Panc1 (cell line): Measurements from ENCODE around the gene PIGR. TPM values are rescaled to one million over a fixed set of nuclear protein-coding genes. Genes with fewer than 3 reads are reported as not detected.

ENCODE experiments used
- ATAC-seq: fragments of 200-7000 bp; cut with Tn5 transposase; 2 replicates; pipeline ENCODE4 v1.9.1; 2020; ENCODE audit warnings: mild to moderate bottlenecking, moderate library complexity
- BruUV-seq: library from RNA; stranded (reverse); fragments of 400-500 nt; replicated peaks from 2 replicates; lab custom pipeline; 2021; lab: Mats Ljungman, UMichigan
- CTCF ChIA-PET: fragments of 300-600 bp; sonication (Branson Sonifier 250); formaldehyde crosslinking; loops from one replicate; lab custom pipeline; 2022; ENCODE audit warnings: antibody characterized with exemption; lab: Charles Lee
- POLR2A ChIA-PET: fragments of 300-600 bp; sonication (Branson Sonifier 250); formaldehyde crosslinking; loops from one replicate; lab custom pipeline; 2022; ENCODE audit warnings: antibody characterized with exemption; lab: Charles Lee
- DNase-seq: peaks from one replicate; pipeline ENCODE4 v3.0.0-alpha.2; 2010; ENCODE audit warnings: low read depth, low spot score
- H3K27ac ChIP-seq: 2 replicates; pipeline ENCODE4 v1.5.1; 2011; ENCODE audit warnings: mild to moderate bottlenecking, low read length, inconsistent platforms
- H3K27me3 ChIP-seq: fragments of 200-500 bp; sonication (Bioruptor generic); 2 replicates; pipeline ENCODE4 v1.6.0; 2014; ENCODE audit warnings: low read length, inconsistent platforms; ENCODE audit not compliant: control insufficient read depth, insufficient read depth
- H3K36me3 ChIP-seq: fragments of 200-500 bp; sonication (Bioruptor generic); 2 replicates; pipeline ENCODE4 v1.5.1; 2014; ENCODE audit warnings: inconsistent platforms, mild to moderate bottlenecking, low read length, moderate library complexity; ENCODE audit not compliant: control insufficient read depth, insufficient read depth
- H3K4me1 ChIP-seq: 2 replicates; pipeline ENCODE4 v1.5.1; 2011; ENCODE audit warnings: inconsistent platforms, mild to moderate bottlenecking, low read length, moderate library complexity; ENCODE audit not compliant: control insufficient read depth, insufficient read depth
- H3K4me3 ChIP-seq, 2 experiments: 2 replicates each; pipeline ENCODE4 v1.5.1; 2011 to 2012; ENCODE audit warnings: low read depth in 2 of 2, low read length in 2 of 2, mild to moderate bottlenecking in 2 of 2, inconsistent platforms in 1 of 2, moderate library complexity in 1 of 2
- H3K9me3 ChIP-seq: fragments of 200-500 bp; sonication (Bioruptor generic); 2 replicates; pipeline ENCODE4 v1.5.1; 2014; ENCODE audit warnings: low read depth, mild to moderate bottlenecking, inconsistent platforms, low read length, moderate library complexity; ENCODE audit not compliant: control insufficient read depth, insufficient read depth
- CTCF ChIP-seq: fragments of 450-650 bp; IDR thresholded peaks from 2 replicates; pipeline ENCODE4 v1.5.1; 2017; ENCODE audit warnings: mild to moderate bottlenecking
- POLR2AphosphoS5 ChIP-seq: IDR thresholded peaks from 2 replicates; pipeline ENCODE4 v1.6.1; 2012; ENCODE audit warnings: mild to moderate bottlenecking, low read depth, low read length, moderate library complexity
- REST ChIP-seq, 2 experiments: IDR thresholded peaks; 2 replicates each; pipeline ENCODE4 v1.6.1; 2011 to 2012; ENCODE audit warnings: low read depth in 2 of 2, control low read depth in 1 of 2, low read length in 1 of 2, mild to moderate bottlenecking in 1 of 2, moderate library complexity in 1 of 2; ENCODE audit not compliant: insufficient read depth in 1 of 2
- SIN3A ChIP-seq: IDR thresholded peaks from 2 replicates; pipeline ENCODE4 v1.6.1; 2012; ENCODE audit warnings: low read depth, mild to moderate bottlenecking, low read length, moderate library complexity, borderline replicate concordance; ENCODE audit not compliant: insufficient read depth
- TCF7L2 ChIP-seq: IDR thresholded peaks from 2 replicates; pipeline ENCODE4 v1.6.1; 2011; ENCODE audit warnings: mild to moderate bottlenecking, low read depth, low read length, inconsistent platforms
- in situ Hi-C: cut with HindIII; loops from 2 replicates; pipeline ENCODE4 v1.10.0; 2016; ENCODE audit warnings: low sequenced_read_pairs, low pct_unique_long_range_greater_than_20kb
- intact Hi-C: fragments of 100-400 bp; cut with micrococcal nuclease; formaldehyde crosslinking; loops from one replicate; pipeline ENCODE4 v1.10.0; 2022; ENCODE audit not compliant: unreplicated experiment
- total RNA-seq: library from RNA; stranded (reverse); gene quantifications from one replicate; pipeline ENCODE4 v1.2.1, GENCODE V29; 2021; ENCODE audit not compliant: unreplicated experiment

PIGR gene
- total RNA-seq, 1 experiment from 2014 or later, result 1.4 TPM

GRCh38 chr1:206962272-206962671 is 16.0 kb upstream of the PIGR start:
- no peak for TF ChIP-seq CTCF
- no peak for TF ChIP-seq POLR2AphosphoS5
- TF ChIP-seq TCF7L2, result no peak
- no peak for TF ChIP-seq REST (IDR thresholded peaks at IDR 0.05; ENCODE audit: insufficient read depth in 1 of 2, low read depth in 2 of 2, low read length in 1 of 2)
- no peak for TF ChIP-seq SIN3A
- no peak for ATAC-seq
- Histone ChIP-seq H3K27me3 (no peaks in the 10 kb centered on the region), H3K4me3 (no peak overlapping the region), H3K4me1 (no peaks in the 10 kb centered on the region), H3K36me3 (no peaks in the 10 kb centered on the region), H3K27ac (no peak overlapping the region), H3K9me3 (no peaks in the 10 kb centered on the region)
- CTCF ChIA-PET, result no interaction called here
- no TSS peak for BruUV-seq
- DNase-seq, result no peak
- in situ Hi-C loops (no loop called here), intact Hi-C loops (no loop called here)
- POLR2A ChIA-PET, result no interaction called here

- ChIA-PET POLR2A (no interaction called here), CTCF (no interaction called here)
- in situ Hi-C loops, result no loop called here
- no peak overlapping the region for H3K4me3 ChIP-seq
- no TSS peak for BruUV-seq
- DNase-seq (no peak), ATAC-seq (no peak)
- no peaks in the 10 kb centered on the region for H3K4me1 ChIP-seq
- no peak for TF ChIP-seq TCF7L2
- TF ChIP-seq REST (IDR thresholded peaks at IDR 0.05; ENCODE audit: insufficient read depth in 1 of 2, low read depth in 2 of 2, low read length in 1 of 2), result no peak
- TF ChIP-seq SIN3A, result no peak
- no peak for TF ChIP-seq POLR2AphosphoS5
- TF ChIP-seq CTCF, result no peak
- intact Hi-C loops, result no loop called here
- H3K9me3 ChIP-seq, result no peaks in the 10 kb centered on the region
- no peaks in the 10 kb centered on the region for H3K27me3 ChIP-seq
- no peak overlapping the region for H3K27ac ChIP-seq
- no peaks in the 10 kb centered on the region for H3K36me3 ChIP-seq
Observed at GRCh38 chr1:206961668-206962067, 15.4 kb upstream of the PIGR start.
